HepG2 (cell line): ENCODE measurements around the gene OLAH. TPM values are rescaled to one million over a fixed set of nuclear protein-coding genes. Genes with fewer than 3 reads are reported as not detected.
A peak's percentile ranks its signal among the peaks of the same experiment; 100 is the strongest.

Experiments
- AGO1 ChIP-seq: fragments of 200-400 bp; formaldehyde crosslinking; IDR thresholded peaks from 2 replicates; pipeline ENCODE4 v1.6.1; 2017; ENCODE audit warnings: mild to moderate bottlenecking, low read depth, low read length, moderate library complexity; ENCODE audit not compliant: poor library complexity, severe bottlenecking
- BRCA1 ChIP-seq: sonication (generic); formaldehyde crosslinking; IDR thresholded peaks from 2 replicates; pipeline ENCODE4 v1.4.0; 2020; ENCODE audit warnings: missing genetic modification reagents
- ESRRA ChIP-seq: sonication (generic); formaldehyde crosslinking; IDR thresholded peaks from 2 replicates; pipeline ENCODE4 v1.5.1; 2020; ENCODE audit warnings: mild to moderate bottlenecking, low read depth, missing genetic modification reagents
- FOXO1 ChIP-seq: sonication (generic); formaldehyde crosslinking; IDR thresholded peaks from 2 replicates; pipeline ENCODE4 v1.4.0; 2020; ENCODE audit warnings: missing genetic modification reagents
- GATAD1 ChIP-seq: IDR thresholded peaks from 2 replicates; pipeline ENCODE4 v1.6.1; 2016; ENCODE audit warnings: missing genetic modification reagents, missing compliant biosample characterization
- HMG20A ChIP-seq: IDR thresholded peaks from 2 replicates; pipeline ENCODE4 v1.6.1; 2016; ENCODE audit warnings: borderline replicate concordance
- PCBP2 ChIP-seq: fragments of 200-400 bp; formaldehyde crosslinking; optimal IDR thresholded peaks from 2 replicates; pipeline ENCODE3; 2018; ENCODE audit warnings: low read length, low read depth; ENCODE audit not compliant: poor library complexity, severe bottlenecking
- SMAD1 ChIP-seq: sonication (generic); formaldehyde crosslinking; IDR thresholded peaks from 2 replicates; pipeline ENCODE4 v1.4.0; 2020; ENCODE audit warnings: missing genetic modification reagents, low read depth, mild to moderate bottlenecking, borderline replicate concordance
- YEATS4 ChIP-seq: sonication (generic); formaldehyde crosslinking; IDR thresholded peaks from 2 replicates; pipeline ENCODE4 v1.4.0; 2020; ENCODE audit warnings: missing genetic modification reagents, borderline replicate concordance
- ZFAT ChIP-seq: sonication (generic); formaldehyde crosslinking; conservative IDR thresholded peaks from 2 replicates; pipeline ENCODE4 v1.8.1; 2023; ENCODE audit warnings: missing genetic modification reagents, inconsistent platforms
- ZMYM4 ChIP-seq: sonication (generic); formaldehyde crosslinking; IDR thresholded peaks from 2 replicates; pipeline ENCODE4 v1.8.1; 2023; ENCODE audit warnings: mild to moderate bottlenecking, missing genetic modification reagents
- ZNF337 ChIP-seq: sonication (generic); formaldehyde crosslinking; IDR thresholded peaks from 2 replicates; pipeline ENCODE4 v1.5.1; 2020; ENCODE audit warnings: missing genetic modification reagents, low read depth, mild to moderate bottlenecking, borderline replicate concordance
- ZNF367 ChIP-seq: sonication (generic); formaldehyde crosslinking; IDR thresholded peaks from 2 replicates; pipeline ENCODE4 v1.4.0; 2020; ENCODE audit warnings: missing genetic modification reagents, borderline replicate concordance
- ZNF431 ChIP-seq: sonication (generic); formaldehyde crosslinking; IDR thresholded peaks from 2 replicates; pipeline ENCODE4 v1.9.0; 2022; ENCODE audit warnings: missing genetic modification reagents, low read depth, mild to moderate bottlenecking, borderline replicate concordance
- ZNF616 ChIP-seq: sonication (generic); formaldehyde crosslinking; IDR thresholded peaks from 2 replicates; pipeline ENCODE4 v1.5.0; 2020; ENCODE audit warnings: low read depth, mild to moderate bottlenecking, missing genetic modification reagents
- polyA plus RNA-seq, 8 experiments: library from polyadenylated mRNA; depleted of rRNA in 3 of 8; stranded (reverse) in 7 of 8; unstranded in 1 of 8; fragments of >200 nt; fragmentation: Illumina TruSeq in 4 of 8; extraction: Trizol in 4 of 8; gene quantifications; 2 replicates each; pipeline versions ENCODE4 v1.2.1 to v1.2.3, GENCODE V29; 2011 to 2016; ENCODE audit warnings: low read depth in 4 of 8, missing spikeins in 1 of 8, mixed read lengths in 1 of 8; ENCODE audit not compliant: insufficient read depth in 1 of 8
- total RNA-seq, 5 experiments: library from RNA; depleted of rRNA; stranded (reverse); fragments of >200 nt; fragmentation: Illumina TruSeq; extraction: Trizol; gene quantifications; 2 replicates each; pipeline ENCODE4 v1.2.3, GENCODE V29; 2016; ENCODE audit warnings: low read depth in 1 of 5
- TF ChIP-seq, protein P1 (sequence below): IDR thresholded peaks from 2 replicates; pipeline ENCODE4 v1.4.0; 2020; ENCODE audit warnings: mild to moderate bottlenecking, missing genetic modification reagents
- TF ChIP-seq, protein P2 (sequence below): sonication (generic); formaldehyde crosslinking; conservative IDR thresholded peaks from 2 replicates; pipeline ENCODE4 v1.4.0; 2020; ENCODE audit warnings: missing genetic modification reagents
- TF ChIP-seq, protein P3 (sequence below): sonication (generic); formaldehyde crosslinking; IDR thresholded peaks from 2 replicates; pipeline ENCODE4 v1.4.0; 2020; ENCODE audit warnings: mild to moderate bottlenecking, missing genetic modification reagents
- TF ChIP-seq, protein P4 (sequence below): sonication (generic); formaldehyde crosslinking; IDR thresholded peaks from 2 replicates; pipeline ENCODE4 v1.4.0; 2020; ENCODE audit warnings: missing genetic modification reagents

Gene OLAH
- total and polyA plus RNA-seq, 2 of the 13 experiments (the other 11 are each of a cell fraction or from before 2014, with no cell fraction given): 0.13 TPM; not detected in 1

DNA sequence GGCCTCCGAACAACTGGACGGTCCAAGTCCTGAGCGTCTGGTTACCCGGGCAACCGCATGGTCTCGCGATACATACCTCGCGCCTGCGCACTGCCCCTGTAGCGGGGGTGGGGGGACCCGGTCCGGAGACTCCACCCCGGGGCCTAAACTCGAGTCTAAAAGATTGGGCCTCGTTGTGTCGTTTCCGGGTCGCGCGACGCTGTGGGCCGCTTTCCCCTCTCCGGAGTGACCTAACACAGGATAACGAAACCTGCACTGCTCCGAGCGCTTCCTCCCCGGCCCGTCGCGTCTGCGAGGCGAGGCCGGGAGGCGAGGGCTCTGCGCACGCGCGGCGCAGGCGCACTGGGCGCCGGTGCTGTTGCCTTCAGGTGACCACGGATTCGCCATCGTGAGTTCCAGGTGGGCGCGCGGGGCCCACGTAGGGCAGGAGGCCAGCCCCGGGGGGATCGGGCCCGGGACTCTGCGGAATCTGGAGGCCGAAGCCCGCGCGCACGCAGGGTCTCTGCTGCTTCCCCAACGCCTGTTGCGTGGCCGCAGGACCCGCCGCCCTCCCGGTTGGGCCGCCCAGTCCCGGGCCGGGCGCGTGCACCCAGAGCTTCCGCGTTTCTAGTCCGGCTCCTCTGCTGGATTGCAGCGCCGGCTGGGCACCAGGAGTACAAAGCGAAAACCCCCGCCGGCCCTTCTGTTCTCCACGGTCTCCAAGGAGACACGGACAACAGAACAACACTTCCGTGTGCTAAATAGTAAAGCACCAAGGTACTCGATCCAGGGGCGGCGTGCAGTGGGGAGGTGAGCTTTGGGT is 53.5 kb downstream of the OLAH start, which contains the start of gene RPP38 (continued):
- TF ChIP-seq, protein P1, sequence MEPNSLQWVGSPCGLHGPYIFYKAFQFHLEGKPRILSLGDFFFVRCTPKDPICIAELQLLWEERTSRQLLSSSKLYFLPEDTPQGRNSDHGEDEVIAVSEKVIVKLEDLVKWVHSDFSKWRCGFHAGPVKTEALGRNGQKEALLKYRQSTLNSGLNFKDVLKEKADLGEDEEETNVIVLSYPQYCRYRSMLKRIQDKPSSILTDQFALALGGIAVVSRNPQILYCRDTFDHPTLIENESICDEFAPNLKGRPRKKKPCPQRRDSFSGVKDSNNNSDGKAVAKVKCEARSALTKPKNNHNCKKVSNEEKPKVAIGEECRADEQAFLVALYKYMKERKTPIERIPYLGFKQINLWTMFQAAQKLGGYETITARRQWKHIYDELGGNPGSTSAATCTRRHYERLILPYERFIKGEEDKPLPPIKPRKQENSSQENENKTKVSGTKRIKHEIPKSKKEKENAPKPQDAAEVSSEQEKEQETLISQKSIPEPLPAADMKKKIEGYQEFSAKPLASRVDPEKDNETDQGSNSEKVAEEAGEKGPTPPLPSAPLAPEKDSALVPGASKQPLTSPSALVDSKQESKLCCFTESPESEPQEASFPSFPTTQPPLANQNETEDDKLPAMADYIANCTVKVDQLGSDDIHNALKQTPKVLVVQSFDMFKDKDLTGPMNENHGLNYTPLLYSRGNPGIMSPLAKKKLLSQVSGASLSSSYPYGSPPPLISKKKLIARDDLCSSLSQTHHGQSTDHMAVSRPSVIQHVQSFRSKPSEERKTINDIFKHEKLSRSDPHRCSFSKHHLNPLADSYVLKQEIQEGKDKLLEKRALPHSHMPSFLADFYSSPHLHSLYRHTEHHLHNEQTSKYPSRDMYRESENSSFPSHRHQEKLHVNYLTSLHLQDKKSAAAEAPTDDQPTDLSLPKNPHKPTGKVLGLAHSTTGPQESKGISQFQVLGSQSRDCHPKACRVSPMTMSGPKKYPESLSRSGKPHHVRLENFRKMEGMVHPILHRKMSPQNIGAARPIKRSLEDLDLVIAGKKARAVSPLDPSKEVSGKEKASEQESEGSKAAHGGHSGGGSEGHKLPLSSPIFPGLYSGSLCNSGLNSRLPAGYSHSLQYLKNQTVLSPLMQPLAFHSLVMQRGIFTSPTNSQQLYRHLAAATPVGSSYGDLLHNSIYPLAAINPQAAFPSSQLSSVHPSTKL (CRISPR knock-in tag): peak; percentile 39; the same call in 1 of the 2 replicates
- TF ChIP-seq, protein P2, sequence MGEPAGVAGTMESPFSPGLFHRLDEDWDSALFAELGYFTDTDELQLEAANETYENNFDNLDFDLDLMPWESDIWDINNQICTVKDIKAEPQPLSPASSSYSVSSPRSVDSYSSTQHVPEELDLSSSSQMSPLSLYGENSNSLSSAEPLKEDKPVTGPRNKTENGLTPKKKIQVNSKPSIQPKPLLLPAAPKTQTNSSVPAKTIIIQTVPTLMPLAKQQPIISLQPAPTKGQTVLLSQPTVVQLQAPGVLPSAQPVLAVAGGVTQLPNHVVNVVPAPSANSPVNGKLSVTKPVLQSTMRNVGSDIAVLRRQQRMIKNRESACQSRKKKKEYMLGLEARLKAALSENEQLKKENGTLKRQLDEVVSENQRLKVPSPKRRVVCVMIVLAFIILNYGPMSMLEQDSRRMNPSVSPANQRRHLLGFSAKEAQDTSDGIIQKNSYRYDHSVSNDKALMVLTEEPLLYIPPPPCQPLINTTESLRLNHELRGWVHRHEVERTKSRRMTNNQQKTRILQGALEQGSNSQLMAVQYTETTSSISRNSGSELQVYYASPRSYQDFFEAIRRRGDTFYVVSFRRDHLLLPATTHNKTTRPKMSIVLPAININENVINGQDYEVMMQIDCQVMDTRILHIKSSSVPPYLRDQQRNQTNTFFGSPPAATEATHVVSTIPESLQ (CRISPR knock-in tag): no peak
- peak; percentile 56 for TF ChIP-seq AGO1
- no peak for TF ChIP-seq HMG20A (CRISPR knock-in tag)
- 0 out of 2 replicates have a peak, but pooled peaks have one; percentile 31 for TF ChIP-seq ESRRA (CRISPR knock-in tag)
- TF ChIP-seq ZFAT (CRISPR knock-in tag): no peak; the same call in none of the 2 replicates
- peak; percentile 78 for TF ChIP-seq ZNF367 (CRISPR knock-in tag)
- no peak; the same call in 1 of the 2 replicates for TF ChIP-seq BRCA1
- TF ChIP-seq SMAD1: 0 out of 2 replicates have a peak, but pooled peaks have one; percentile 14
- TF ChIP-seq PCBP2: no peak
- peak; percentile 87 for TF ChIP-seq GATAD1 (CRISPR knock-in tag)
- peak; percentile 54; the same call in 1 of the 2 replicates for TF ChIP-seq ZMYM4
- 0 out of 2 replicates have a peak, but pooled peaks have one; percentile 76 for TF ChIP-seq ZNF431 (CRISPR knock-in tag)
- TF ChIP-seq YEATS4 (CRISPR knock-in tag): peak; percentile 97
- TF ChIP-seq, protein P3, sequence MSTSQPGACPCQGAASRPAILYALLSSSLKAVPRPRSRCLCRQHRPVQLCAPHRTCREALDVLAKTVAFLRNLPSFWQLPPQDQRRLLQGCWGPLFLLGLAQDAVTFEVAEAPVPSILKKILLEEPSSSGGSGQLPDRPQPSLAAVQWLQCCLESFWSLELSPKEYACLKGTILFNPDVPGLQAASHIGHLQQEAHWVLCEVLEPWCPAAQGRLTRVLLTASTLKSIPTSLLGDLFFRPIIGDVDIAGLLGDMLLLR (CRISPR knock-in tag): peak; percentile 78; the same call in 1 of the 2 replicates
- TF ChIP-seq ZNF616 (CRISPR knock-in tag): peak; percentile 32; the same call in 1 of the 2 replicates
- peak; percentile 88; the same call in 1 of the 2 replicates for TF ChIP-seq ZNF337 (CRISPR knock-in tag)
- TF ChIP-seq FOXO1 (CRISPR knock-in tag): peak; percentile 35; the same call in 1 of the 2 replicates
- TF ChIP-seq, protein P4, sequence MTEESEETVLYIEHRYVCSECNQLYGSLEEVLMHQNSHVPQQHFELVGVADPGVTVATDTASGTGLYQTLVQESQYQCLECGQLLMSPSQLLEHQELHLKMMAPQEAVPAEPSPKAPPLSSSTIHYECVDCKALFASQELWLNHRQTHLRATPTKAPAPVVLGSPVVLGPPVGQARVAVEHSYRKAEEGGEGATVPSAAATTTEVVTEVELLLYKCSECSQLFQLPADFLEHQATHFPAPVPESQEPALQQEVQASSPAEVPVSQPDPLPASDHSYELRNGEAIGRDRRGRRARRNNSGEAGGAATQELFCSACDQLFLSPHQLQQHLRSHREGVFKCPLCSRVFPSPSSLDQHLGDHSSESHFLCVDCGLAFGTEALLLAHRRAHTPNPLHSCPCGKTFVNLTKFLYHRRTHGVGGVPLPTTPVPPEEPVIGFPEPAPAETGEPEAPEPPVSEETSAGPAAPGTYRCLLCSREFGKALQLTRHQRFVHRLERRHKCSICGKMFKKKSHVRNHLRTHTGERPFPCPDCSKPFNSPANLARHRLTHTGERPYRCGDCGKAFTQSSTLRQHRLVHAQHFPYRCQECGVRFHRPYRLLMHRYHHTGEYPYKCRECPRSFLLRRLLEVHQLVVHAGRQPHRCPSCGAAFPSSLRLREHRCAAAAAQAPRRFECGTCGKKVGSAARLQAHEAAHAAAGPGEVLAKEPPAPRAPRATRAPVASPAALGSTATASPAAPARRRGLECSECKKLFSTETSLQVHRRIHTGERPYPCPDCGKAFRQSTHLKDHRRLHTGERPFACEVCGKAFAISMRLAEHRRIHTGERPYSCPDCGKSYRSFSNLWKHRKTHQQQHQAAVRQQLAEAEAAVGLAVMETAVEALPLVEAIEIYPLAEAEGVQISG (CRISPR knock-in tag): peak; percentile 70; the same call in 1 of the 2 replicates
